AG04449 (cell line): Measurements from ENCODE around the gene NRXN2.

Experiments
- CTCF ChIA-PET: fragments of 350-600 bp; formaldehyde crosslinking; extraction: SDS; loops from one replicate; lab custom pipeline; 2021; ENCODE audit warnings: antibody characterized with exemption; lab: Yijun Ruan, JAX
- POLR2A ChIA-PET: fragments of 400-600, 350-600 bp; formaldehyde crosslinking; extraction: SDS; loops from one replicate; lab custom pipeline; 2020; ENCODE audit warnings: antibody characterized with exemption, inconsistent platforms; lab: Yijun Ruan, JAX
- DNase-seq: peaks from one replicate; pipeline ENCODE4 v3.0.0-alpha.2; 2010; ENCODE audit warnings: low read depth, low spot score
- H3K4me3 ChIP-seq: 2 replicates; pipeline ENCODE4 v1.5.1; 2011; ENCODE audit warnings: low read depth, mild to moderate bottlenecking, control low read depth, low read length
- CTCF ChIP-seq: IDR thresholded peaks from one replicate; pipeline ENCODE4 v1.5.1; 2011; ENCODE audit warnings: mild to moderate bottlenecking, moderate library complexity, low read length, control low read depth, inconsistent platforms; ENCODE audit not compliant: insufficient read depth; ENCODE audit errors: missing control alignments

Gene NRXN2

GRCh38 chr11:64641596-64642417, 81.2 kb downstream of the NRXN2 start:
- ChIA-PET POLR2A (no interaction called here), CTCF (interaction anchor here (2.3 kb wide), 1 partner anchor 10 kb away, joined by 14 read pairs; no protein-coding TSS in a partner anchor)
- no peak overlapping the region for H3K4me3 ChIP-seq
- TF ChIP-seq CTCF = no peak
- DNase-seq = no peak

- no peak for DNase-seq
- CTCF ChIA-PET = interaction anchor here (1.2 to 2.7 kb wide), 5 partner anchors 8 to 191 kb away, joined by 3 to 21 read pairs (median 6); no protein-coding TSS in a partner anchor
- no peak overlapping the region for H3K4me3 ChIP-seq
- POLR2A ChIA-PET = no interaction called here
- TF ChIP-seq CTCF = no peak
Measured at GRCh38 chr11:64639885-64640284, 83.1 kb downstream of the NRXN2 start.

GRCh38 chr11:64638829-64639228, 84.2 kb downstream of the NRXN2 start:
- CTCF ChIA-PET = interaction anchor here (1.2 to 2.7 kb wide), 5 partner anchors 9 to 190 kb away, joined by 3 to 21 read pairs (median 6); no protein-coding TSS in a partner anchor
- no peak overlapping the region for H3K4me3 ChIP-seq

GRCh38 chr11:64638018-64638665, 84.9 kb downstream of the NRXN2 start:
- H3K4me3 ChIP-seq = no peak overlapping the region
- DNase-seq = no peak
- POLR2A ChIA-PET = no interaction called here
- TF ChIP-seq CTCF = no peak
- CTCF ChIA-PET = interaction anchor here (1.4 to 2.7 kb wide), 3 partner anchors 10 to 15 kb away, joined by 3 to 21 read pairs (median 10); no protein-coding TSS in a partner anchor

More at GRCh38 chr11:64638829-64639228, 84.2 kb downstream of the NRXN2 start:
- no peak for TF ChIP-seq CTCF
- no peak for DNase-seq
- POLR2A ChIA-PET = no interaction called here

GRCh38 chr11:64637334-64638017, 85.5 kb downstream of the NRXN2 start:
- H3K4me3 ChIP-seq = no peak overlapping the region
- CTCF ChIA-PET = no interaction called here
- DNase-seq = no peak
- no peak for TF ChIP-seq CTCF
- POLR2A ChIA-PET = no interaction called here
